Mucosa of descending colon (tissue), 3 donors: ENCODE results near the gene DLG2. TPM values are rescaled to one million over a fixed set of nuclear protein-coding genes. Genes with fewer than 3 reads are reported as not detected.

Source experiments
- ATAC-seq: fragments of 200-7000 bp; cut with Tn5 transposase; one replicate; pipeline ENCODE4 v1.9.1; 2020; ENCODE audit warnings: mild to moderate bottlenecking, moderate library complexity
- DNase-seq, 3 donors: peaks; one replicate each; pipeline ENCODE4 v3.0.0-alpha.2; 2020
- H3K36me3 ChIP-seq: fragments of 200-600 bp; one replicate; pipeline ENCODE4 v1.8.0; 2021; ENCODE audit warnings: low read depth, mild to moderate bottlenecking
- H3K4me1 ChIP-seq: fragments of 200-600 bp; one replicate; pipeline ENCODE4 v1.8.0; 2021; ENCODE audit warnings: low read depth, mild to moderate bottlenecking
- H3K4me3 ChIP-seq: fragments of 200-600 bp; one replicate; pipeline ENCODE4 v1.8.0; 2021; ENCODE audit warnings: mild to moderate bottlenecking
- H3K9me3 ChIP-seq: fragments of 200-600 bp; one replicate; pipeline ENCODE4 v1.8.0; 2021; ENCODE audit warnings: mild to moderate bottlenecking
- CTCF ChIP-seq: fragments of 200-600 bp; IDR thresholded peaks from one replicate; pipeline ENCODE4 v1.8.0; 2022; ENCODE audit warnings: antibody characterized with exemption, mild to moderate bottlenecking
- intact Hi-C, 2 donors: fragments of 100-400 bp; cut with DNase I in 1 of 2; cut with micrococcal nuclease in 1 of 2; formaldehyde crosslinking; loops; one replicate each; pipeline versions ENCODE4 v1.11.0 to v1.11.1; 2022; cut with DNase I, micrococcal nuclease
- total RNA-seq, 3 donors: library from RNA; stranded (reverse); fragmentation: NEBNext Ultra II Directional in 2 of 3; extraction: Animal tissue kit (Norgen Biotek cat#: 25700) in 2 of 3; gene quantifications; one replicate each; pipeline versions ENCODE4 v1.2.1 to v1.2.4, GENCODE V29; 2021 to 2023
- donor health status: DM: no; HTN: no; CAD: no; lungs with moderate emphysema.
- donor health status: DM: no; HTN: no; CAD: no.
- donor health status: DM: no; HTN: yes; CAD: no.

Gene DLG2
- total RNA-seq, 3 donors from 2014 or later = 2.1 to 11.1 (median 2.4) TPM

- H3K4me1 ChIP-seq = no peaks in the 10 kb centered on the region
- no peaks in the 10 kb centered on the region for H3K9me3 ChIP-seq
- DNase-seq (no peak), ATAC-seq (no peak)
- H3K36me3 ChIP-seq = no peaks in the 10 kb centered on the region
- no peak for TF ChIP-seq CTCF
- H3K4me3 ChIP-seq = no peak overlapping the region
- intact Hi-C loops = no loop called here
These were observed 1971.2 kb downstream of the DLG2 start for GRCh38 chr11:83655976-83656375.

GRCh38 chr11:83649528-83649855 is 1977.7 kb downstream of the DLG2 start:
- intact Hi-C loops = no loop called here
- Histone ChIP-seq H3K4me3 (no peak overlapping the region), H3K4me1 (no peaks in the 10 kb centered on the region), H3K36me3 (no peaks in the 10 kb centered on the region), H3K9me3 (no peaks in the 10 kb centered on the region)
- ATAC-seq (no peak), DNase-seq (no peak)
- no peak for TF ChIP-seq CTCF

- ATAC-seq (no peak), DNase-seq (no peak)
- H3K36me3 ChIP-seq = no peaks in the 10 kb centered on the region
- intact Hi-C loops = no loop called here
- no peaks in the 10 kb centered on the region for H3K4me1 ChIP-seq
- H3K9me3 ChIP-seq = no peaks in the 10 kb centered on the region
- no peak for TF ChIP-seq CTCF
- no peak overlapping the region for H3K4me3 ChIP-seq
These were observed 1978.3 kb downstream of the DLG2 start for GRCh38 chr11:83648610-83649527.

- Histone ChIP-seq H3K9me3 (no peaks in the 10 kb centered on the region), H3K36me3 (no peaks in the 10 kb centered on the region), H3K4me1 (no peaks in the 10 kb centered on the region), H3K4me3 (no peak overlapping the region)
- DNase-seq = no peak
- no peak for ATAC-seq
- intact Hi-C loops = no loop called here
- TF ChIP-seq CTCF = no peak
These were observed 1981.6 kb downstream of the DLG2 start for GRCh38 chr11:83645561-83645960.

- intact Hi-C loops = no loop called here
- no peak for DNase-seq
- H3K4me1 ChIP-seq = no peaks in the 10 kb centered on the region
- ATAC-seq = no peak
- no peaks in the 10 kb centered on the region for H3K36me3 ChIP-seq
- H3K4me3 ChIP-seq = no peak overlapping the region
- no peak for TF ChIP-seq CTCF
- H3K9me3 ChIP-seq = no peaks in the 10 kb centered on the region
These were observed 1984.0 kb downstream of the DLG2 start for GRCh38 chr11:83643115-83643514.
